ENCODE results near the gene APOF. TPM values are rescaled to one million over a fixed set of nuclear protein-coding genes. Genes with fewer than 3 reads are reported as not detected.
"Not testable (repeated sequence)": the region's sequence is repeated elsewhere in the genome, so short reads cannot be mapped to it uniquely, and the experiment has no call there.

APOF gene
- total and polyA plus RNA-seq, 10 of the 15 experiments (the other 5 are each of a cell fraction or from before 2014, with no cell fraction given), result 0.04 to 0.19 (median 0.11) TPM; not detected in 5

- POLR2A ChIA-PET, result not testable (repeated sequence)
- peaks cover 2 to 24% of the 10 kb centered on the region in 2 experiments for H3K36me3 ChIP-seq (ENCODE audit: control insufficient read depth in 2 of 2, insufficient read depth in 2 of 2, low read length in 1 of 2)
These were observed 41.0 kb downstream of the APOF start for GRCh38 chr12:56321610-56322009.

GRCh38 chr12:56321027-56321426 lies 41.6 kb downstream of the APOF start:
- ATAC-seq, result no peak
- Histone ChIP-seq H2AFZ (ENCODE audit: control insufficient read depth, low read depth, low read length) (no peak overlapping the region), H3K36me3 (ENCODE audit: control insufficient read depth in 2 of 2, insufficient read depth in 2 of 2, low read length in 1 of 2) (peaks cover 2 to 21% of the 10 kb centered on the region in 2 experiments; a peak in 3 of 4 replicates)
- no peak for TF ChIP-seq ZZZ3 (IDR thresholded peaks at IDR 0.05; ENCODE audit: control insufficient read depth, insufficient read length, low read depth)
- TF ChIP-seq CREB1 (IDR thresholded peaks at IDR 0.05; ENCODE audit: low read depth), result no peak
- no peak for TF ChIP-seq PRDM15 (CRISPR knock-in tag; IDR thresholded peaks at IDR 0.05)
- no peak for TF ChIP-seq LARP7 (IDR thresholded peaks at IDR 0.05)
- no peak for TF ChIP-seq ELK1 (IDR thresholded peaks at IDR 0.05; ENCODE audit: low read depth, low read length)
- no peak for TF ChIP-seq SREBF2 (IDR thresholded peaks at IDR 0.05; ENCODE audit: low read length)
- TF ChIP-seq SKIL (IDR thresholded peaks at IDR 0.05; ENCODE audit: low read depth, poor library complexity, severe bottlenecking), result no peak
- TF ChIP-seq MYB (IDR thresholded peaks at IDR 0.05; ENCODE audit: borderline replicate concordance, low read depth, low read length), result no peak
- TF ChIP-seq MEF2A (IDR thresholded peaks at IDR 0.05; ENCODE audit: insufficient read depth, low read depth, low read length), result no peak
- TF ChIP-seq SMAD5 (IDR thresholded peaks at IDR 0.05; ENCODE audit: low read depth), result no peak

More at GRCh38 chr12:56321610-56322009, 41.0 kb downstream of the APOF start:
- H3K27me3 ChIP-seq (replicated peaks in 1 of 2; ENCODE audit: control insufficient read depth in 2 of 2, insufficient read depth in 2 of 2, low read length in 1 of 2); in situ Hi-C loops (cut with MboI); H3K4me1 ChIP-seq (ENCODE audit: control insufficient read depth, insufficient read depth, low read length); H3K4me2 ChIP-seq (ENCODE audit: control insufficient read depth, insufficient read depth); BruUV-seq (replicated peaks); H3K79me2 ChIP-seq (ENCODE audit: control insufficient read depth, insufficient read depth, low read length); H4K20me1 ChIP-seq (ENCODE audit: control insufficient read depth, insufficient read depth); H3K9me3 ChIP-seq (replicated peaks; ENCODE audit: control insufficient read depth, insufficient read depth, low read length); H3K9ac ChIP-seq (ENCODE audit: control insufficient read depth, insufficient read depth, low read length); H2AFZ ChIP-seq (ENCODE audit: control insufficient read depth, low read depth, low read length); H3K4me3 ChIP-seq; DNase-seq (ENCODE audit: low read depth, low spot score); FAIRE-seq; intact Hi-C loops (cut with micrococcal nuclease; ENCODE audit: unreplicated experiment); RAD21 ChIA-PET (ENCODE audit: unreplicated experiment); ATAC-seq; H3K27ac ChIP-seq (ENCODE audit: control insufficient read depth, insufficient read depth): not testable (repeated sequence)
- SMC1A ChIA-PET (ENCODE audit: uncharacterized antibody, unreplicated experiment), result interaction anchor here (1.4 kb wide), 1 partner anchor 11 kb away, joined by 6 read pairs; no protein-coding TSS in a partner anchor
- WGBS (ENCODE audit: insufficient coverage, insufficient replicate concordance, low lambda C conversion rate, missing lambda C conversion rate), result 90% methylated on average over 8 of the region's 8 CpGs
- CTCF ChIA-PET, result interaction anchor here (1.1 kb wide), 1 partner anchor 9 kb away, joined by 4 read pairs; no protein-coding TSS in a partner anchor

More at GRCh38 chr12:56321027-56321426, 41.6 kb downstream of the APOF start:
- RAD21 ChIA-PET (ENCODE audit: unreplicated experiment), result no interaction called here
- POLR2A ChIA-PET, result interaction anchor here (0.6 to 1.2 kb wide), 3 partner anchors 8 to 141 kb away, joined by 3 to 6 read pairs (median 6); partner anchors contain the start of gene PAN2
- in situ Hi-C loops (cut with MboI) (no loop called here), intact Hi-C loops (cut with micrococcal nuclease; ENCODE audit: unreplicated experiment) (no loop called here)
- FAIRE-seq (no peak), DNase-seq (ENCODE audit: low read depth, low spot score) (no peak)
- Histone ChIP-seq H3K27me3 (replicated peaks in 1 of 2; ENCODE audit: control insufficient read depth in 2 of 2, insufficient read depth in 2 of 2, low read length in 1 of 2) (no peaks in the 10 kb centered on the region), H4K20me1 (ENCODE audit: control insufficient read depth, insufficient read depth) (no peaks in the 10 kb centered on the region), H3K79me2 (ENCODE audit: control insufficient read depth, insufficient read depth, low read length) (no peaks in the 10 kb centered on the region; the same call in 1 of the 2 replicates), H3K27ac (ENCODE audit: control insufficient read depth, insufficient read depth) (no peak overlapping the region), H3K4me3 (no peak overlapping the region), H3K9me3 (replicated peaks; ENCODE audit: control insufficient read depth, insufficient read depth, low read length) (no peaks in the 10 kb centered on the region), H3K4me2 (ENCODE audit: control insufficient read depth, insufficient read depth) (no peak overlapping the region), H3K4me1 (ENCODE audit: control insufficient read depth, insufficient read depth, low read length) (no peaks in the 10 kb centered on the region), H3K9ac (ENCODE audit: control insufficient read depth, insufficient read depth, low read length) (no peak overlapping the region)
- BruUV-seq (replicated peaks), result no TSS peak
- WGBS (ENCODE audit: insufficient coverage, insufficient replicate concordance, low lambda C conversion rate, missing lambda C conversion rate), result 92% methylated on average over 2 of the region's 2 CpGs
- SMC1A ChIA-PET (ENCODE audit: uncharacterized antibody, unreplicated experiment), result interaction anchor here (1.4 kb wide), 1 partner anchor 10 kb away, joined by 6 read pairs; no protein-coding TSS in a partner anchor
- CTCF ChIA-PET, result interaction anchor here (0.7 to 1.1 kb wide), 2 partner anchors 9 to 56 kb away, joined by 3 to 4 read pairs; no protein-coding TSS in a partner anchor
